Loucy (cell line): ENCODE data around the gene ANAPC2.

Source experiments
- H2AFZ ChIP-seq: fragments of 200-600 bp; sonication (generic); 2 replicates; pipeline ENCODE4 v1.6.0; 2016; ENCODE audit warnings: antibody characterized with exemption, mild to moderate bottlenecking, low read length, moderate library complexity
- H3F3A ChIP-seq: fragments of 200-600 bp; 2 replicates; pipeline ENCODE4 v1.6.0; 2016; ENCODE audit warnings: antibody characterized with exemption, low read depth, mild to moderate bottlenecking
- H3K27me3 ChIP-seq: fragments of 200-600 bp; sonication (generic); 2 replicates; pipeline ENCODE4 v1.6.1; 2014; ENCODE audit warnings: low read length, mild to moderate bottlenecking; ENCODE audit not compliant: insufficient read depth, poor library complexity, severe bottlenecking
- H3K36me3 ChIP-seq: fragments of 200-600 bp; sonication (generic); 2 replicates; pipeline ENCODE4 v1.6.1; 2016; ENCODE audit warnings: low read length; ENCODE audit not compliant: insufficient read depth
- H3K4me1 ChIP-seq: fragments of 200-600 bp; sonication (generic); 2 replicates; pipeline ENCODE4 v1.5.1; 2014; ENCODE audit warnings: low read length, mild to moderate bottlenecking; ENCODE audit not compliant: insufficient read depth, poor library complexity, severe bottlenecking
- H3K4me2 ChIP-seq: fragments of 200-600 bp; sonication (generic); 2 replicates; pipeline ENCODE4 v1.6.0; 2014; ENCODE audit warnings: antibody characterized with exemption, low read length, low read depth, mild to moderate bottlenecking; ENCODE audit not compliant: poor library complexity, severe bottlenecking
- H3K4me3 ChIP-seq: fragments of 200-600 bp; sonication (generic); 2 replicates; pipeline ENCODE4 v1.5.1; 2014; ENCODE audit warnings: low read length, mild to moderate bottlenecking, mixed read lengths; ENCODE audit not compliant: poor library complexity, severe bottlenecking
- H3K79me2 ChIP-seq: fragments of 200-600 bp; sonication (generic); 2 replicates; pipeline ENCODE4 v1.6.1; 2014; ENCODE audit warnings: low read length; ENCODE audit not compliant: insufficient read depth
- H3K9ac ChIP-seq: fragments of 200-600 bp; sonication (generic); 2 replicates; pipeline ENCODE4 v1.6.0; 2014; ENCODE audit warnings: mild to moderate bottlenecking, low read depth, low read length, moderate library complexity; ENCODE audit not compliant: poor library complexity, severe bottlenecking
- H3K9me2 ChIP-seq: fragments of 200-600 bp; sonication (generic); replicated peaks from 2 replicates; pipeline ENCODE4 v1.6.1; 2016; ENCODE audit warnings: low read depth, low read length, mixed read lengths
- H3K9me3 ChIP-seq: fragments of 200-600 bp; sonication (generic); 2 replicates; pipeline ENCODE4 v1.6.1; 2014; ENCODE audit warnings: mild to moderate bottlenecking, antibody characterized with exemption, low read length, low read depth; ENCODE audit not compliant: insufficient read depth
- H4K20me1 ChIP-seq: fragments of 200-600 bp; sonication (generic); 2 replicates; pipeline ENCODE4 v1.6.0; 2014; ENCODE audit warnings: antibody characterized with exemption, low read length, mild to moderate bottlenecking; ENCODE audit not compliant: insufficient read depth, poor library complexity, severe bottlenecking
- EZH2phosphoT487 ChIP-seq: fragments of 200-600 bp; IDR thresholded peaks from 2 replicates; pipeline ENCODE4 v1.6.1; 2018; ENCODE audit warnings: antibody characterized with exemption, mild to moderate bottlenecking, moderate library complexity, borderline replicate concordance
- TF ChIP-seq, protein P1 (sequence below): fragments of 200-600 bp; sonication (generic); conservative IDR thresholded peaks from 2 replicates; pipeline ENCODE4 v1.5.1; 2014; ENCODE audit warnings: mild to moderate bottlenecking, antibody characterized with exemption, low read length

Gene ANAPC2

DNA sequence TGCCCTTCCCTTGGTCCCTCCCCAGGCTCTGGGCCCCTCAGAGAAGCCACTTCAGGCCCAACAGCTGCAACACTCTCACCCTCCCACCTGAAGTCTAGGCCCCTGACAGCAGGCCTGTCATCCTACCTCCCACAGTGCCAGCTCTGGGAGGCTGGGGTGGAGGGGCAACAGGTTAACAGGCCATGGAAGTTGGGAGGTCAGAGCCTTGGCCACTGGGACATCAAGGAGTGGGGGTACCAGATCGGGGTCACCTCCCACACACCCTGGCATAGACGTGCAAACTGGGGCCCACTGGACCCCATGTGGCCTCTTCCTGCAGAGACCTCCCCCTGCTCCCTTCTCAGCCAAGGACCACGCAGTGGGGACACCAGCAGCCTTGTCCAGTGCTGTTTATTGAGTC, 2.9 kb upstream of the ANAPC2 start:
- Histone ChIP-seq H2AFZ (no peak overlapping the region), H3K79me2 (peaks cover 49% of the 10 kb centered on the region), H4K20me1 (peaks cover 26% of the 10 kb centered on the region), H3F3A (peaks cover 8% of the 10 kb centered on the region; the same call in 1 of the 2 replicates), H3K4me3 (no peak overlapping the region), H3K4me2 (no peak overlapping the region), H3K36me3 (peaks cover 7% of the 10 kb centered on the region; the same call in 1 of the 2 replicates), H3K9me2 (no peaks in the 10 kb centered on the region), H3K4me1 (peaks cover 20% of the 10 kb centered on the region), H3K9me3 (no peaks in the 10 kb centered on the region), H3K27me3 (no peaks in the 10 kb centered on the region), H3K9ac (no peak overlapping the region)
- TF ChIP-seq, protein P1, sequence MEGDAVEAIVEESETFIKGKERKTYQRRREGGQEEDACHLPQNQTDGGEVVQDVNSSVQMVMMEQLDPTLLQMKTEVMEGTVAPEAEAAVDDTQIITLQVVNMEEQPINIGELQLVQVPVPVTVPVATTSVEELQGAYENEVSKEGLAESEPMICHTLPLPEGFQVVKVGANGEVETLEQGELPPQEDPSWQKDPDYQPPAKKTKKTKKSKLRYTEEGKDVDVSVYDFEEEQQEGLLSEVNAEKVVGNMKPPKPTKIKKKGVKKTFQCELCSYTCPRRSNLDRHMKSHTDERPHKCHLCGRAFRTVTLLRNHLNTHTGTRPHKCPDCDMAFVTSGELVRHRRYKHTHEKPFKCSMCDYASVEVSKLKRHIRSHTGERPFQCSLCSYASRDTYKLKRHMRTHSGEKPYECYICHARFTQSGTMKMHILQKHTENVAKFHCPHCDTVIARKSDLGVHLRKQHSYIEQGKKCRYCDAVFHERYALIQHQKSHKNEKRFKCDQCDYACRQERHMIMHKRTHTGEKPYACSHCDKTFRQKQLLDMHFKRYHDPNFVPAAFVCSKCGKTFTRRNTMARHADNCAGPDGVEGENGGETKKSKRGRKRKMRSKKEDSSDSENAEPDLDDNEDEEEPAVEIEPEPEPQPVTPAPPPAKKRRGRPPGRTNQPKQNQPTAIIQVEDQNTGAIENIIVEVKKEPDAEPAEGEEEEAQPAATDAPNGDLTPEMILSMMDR: no peak
- TF ChIP-seq EZH2phosphoT487: no peak

GRCh38 chr9:137190315-137190856, 2.0 kb upstream of the ANAPC2 start:
- peaks cover 26% of the 10 kb centered on the region for H4K20me1 ChIP-seq
- peaks cover 57% of the 10 kb centered on the region for H3K79me2 ChIP-seq
- peaks cover 8% of the 10 kb centered on the region; the same call in 1 of the 2 replicates for H3F3A ChIP-seq
- peak overlapping the region; percentile 99 for H3K4me2 ChIP-seq
- peak overlapping the region; percentile 88 for H3K9ac ChIP-seq
- peak overlapping the region; percentile 96 for H3K4me3 ChIP-seq
- no peak overlapping the region for H2AFZ ChIP-seq
- H3K4me1 ChIP-seq: peaks cover 20% of the 10 kb centered on the region
- peaks cover 7% of the 10 kb centered on the region; the same call in 1 of the 2 replicates for H3K36me3 ChIP-seq
- H3K9me2 ChIP-seq: no peaks in the 10 kb centered on the region
- H3K9me3 ChIP-seq: no peaks in the 10 kb centered on the region
- no peak for TF ChIP-seq EZH2phosphoT487
- TF ChIP-seq, protein P1: peak; percentile 22; the same call in 1 of the 2 replicates
- H3K27me3 ChIP-seq: no peaks in the 10 kb centered on the region

GRCh38 chr9:137189297-137190295, 1.2 kb upstream of the ANAPC2 start:
- Histone ChIP-seq H2AFZ (no peak overlapping the region), H3K36me3 (peaks cover 7% of the 10 kb centered on the region; the same call in 1 of the 2 replicates), H3K4me3 (peak overlapping the region; percentile 96), H3K9ac (peak overlapping the region; percentile 88), H3K27me3 (no peaks in the 10 kb centered on the region), H3K4me1 (peaks cover 20% of the 10 kb centered on the region), H3F3A (peaks cover 8% of the 10 kb centered on the region; the same call in 1 of the 2 replicates), H3K79me2 (peaks cover 60% of the 10 kb centered on the region), H3K4me2 (peak overlapping the region; percentile 99), H3K9me3 (no peaks in the 10 kb centered on the region), H4K20me1 (peaks cover 26% of the 10 kb centered on the region), H3K9me2 (no peaks in the 10 kb centered on the region)
- no peak for TF ChIP-seq EZH2phosphoT487
- TF ChIP-seq, protein P1: no peak
